Hindlimb muscle (tissue), 1 donor: ENCODE data around the gene PSG3. TPM values are rescaled to one million over a fixed set of nuclear protein-coding genes. Genes with fewer than 3 reads are reported as not detected.
"Not testable (repeated sequence)": the region's sequence is repeated elsewhere in the genome, so short reads cannot be mapped to it uniquely, and the experiment has no call there.

Experiments
- DNase-seq: peaks from one replicate; pipeline ENCODE4 v3.0.0-alpha.2; 2013
- polyA plus RNA-seq: library from polyadenylated mRNA; unstranded; fragments of 120-200 nt; gene quantifications from one replicate; pipeline ENCODE4 v1.2.1, GENCODE V29; 2013; ENCODE audit not compliant: insufficient read length

PSG3 gene
- not detected for polyA plus RNA-seq

DNA sequence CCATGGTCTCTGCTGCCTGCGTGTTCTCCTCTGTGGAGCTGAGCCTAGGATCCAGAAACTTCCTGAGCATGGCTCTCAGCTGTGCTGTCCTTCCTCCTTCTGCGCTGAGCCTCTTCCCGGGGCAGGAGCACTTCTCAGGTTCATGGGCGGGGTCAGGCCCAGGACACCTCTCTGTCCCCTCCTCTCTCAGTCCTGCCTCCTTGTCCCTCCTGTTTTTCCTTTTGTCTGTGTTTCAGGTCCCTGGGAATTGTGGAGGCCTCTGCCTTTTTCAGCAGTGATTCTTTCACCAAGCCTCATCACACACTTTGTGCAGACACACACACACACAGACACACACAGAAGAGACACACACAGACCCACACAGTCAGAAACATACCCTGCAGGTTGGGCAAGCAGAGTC, at the start of gene PSG3:
Gene PSG3 (minus strand): TSS at position 101 of the 400 bp plus-strand sequence. CDS start 97 bp downstream, at position 4.
- not testable (repeated sequence) for DNase-seq

DNA sequence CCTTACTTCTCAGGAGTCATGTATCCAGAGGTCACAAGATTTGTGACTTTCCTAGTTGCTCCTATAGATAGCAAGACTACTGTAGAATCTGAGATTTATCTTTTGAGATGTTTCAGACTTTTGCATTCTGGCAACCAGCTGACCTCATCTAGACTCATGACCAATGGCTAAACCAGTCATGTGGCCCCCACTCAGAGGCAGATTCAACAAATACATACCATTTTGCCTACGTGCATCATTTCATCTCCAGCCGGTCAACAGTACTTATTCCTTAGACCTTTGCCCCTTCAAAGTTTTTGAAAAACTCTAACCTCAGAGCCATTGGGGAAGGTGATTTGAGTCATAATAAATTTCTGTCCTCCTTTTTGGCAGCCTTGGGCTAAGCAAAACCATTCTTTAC, 48.5 kb upstream of the PSG3 start:
- not testable (repeated sequence) for DNase-seq

DNA sequence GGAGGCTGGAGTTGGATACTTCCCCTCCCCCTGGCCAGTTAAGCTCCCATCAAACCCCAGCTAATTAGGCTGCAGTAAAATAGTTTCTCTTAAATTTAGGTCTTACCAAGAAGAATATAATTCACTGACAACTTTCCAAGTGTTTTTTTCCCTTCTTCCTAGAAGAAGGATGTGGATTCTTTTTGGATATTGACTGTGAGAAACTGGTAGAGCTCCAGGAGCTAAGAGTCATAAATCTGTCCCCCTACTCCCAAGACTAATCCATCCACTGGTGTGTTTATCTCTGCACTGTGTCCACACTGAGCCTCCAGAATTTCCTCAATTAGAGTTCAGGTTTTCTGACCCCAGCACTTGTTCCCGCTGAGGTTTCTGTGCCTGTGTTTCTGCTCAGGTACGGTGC, 47.5 kb upstream of the PSG3 start:
- DNase-seq = not testable (repeated sequence)

DNA sequence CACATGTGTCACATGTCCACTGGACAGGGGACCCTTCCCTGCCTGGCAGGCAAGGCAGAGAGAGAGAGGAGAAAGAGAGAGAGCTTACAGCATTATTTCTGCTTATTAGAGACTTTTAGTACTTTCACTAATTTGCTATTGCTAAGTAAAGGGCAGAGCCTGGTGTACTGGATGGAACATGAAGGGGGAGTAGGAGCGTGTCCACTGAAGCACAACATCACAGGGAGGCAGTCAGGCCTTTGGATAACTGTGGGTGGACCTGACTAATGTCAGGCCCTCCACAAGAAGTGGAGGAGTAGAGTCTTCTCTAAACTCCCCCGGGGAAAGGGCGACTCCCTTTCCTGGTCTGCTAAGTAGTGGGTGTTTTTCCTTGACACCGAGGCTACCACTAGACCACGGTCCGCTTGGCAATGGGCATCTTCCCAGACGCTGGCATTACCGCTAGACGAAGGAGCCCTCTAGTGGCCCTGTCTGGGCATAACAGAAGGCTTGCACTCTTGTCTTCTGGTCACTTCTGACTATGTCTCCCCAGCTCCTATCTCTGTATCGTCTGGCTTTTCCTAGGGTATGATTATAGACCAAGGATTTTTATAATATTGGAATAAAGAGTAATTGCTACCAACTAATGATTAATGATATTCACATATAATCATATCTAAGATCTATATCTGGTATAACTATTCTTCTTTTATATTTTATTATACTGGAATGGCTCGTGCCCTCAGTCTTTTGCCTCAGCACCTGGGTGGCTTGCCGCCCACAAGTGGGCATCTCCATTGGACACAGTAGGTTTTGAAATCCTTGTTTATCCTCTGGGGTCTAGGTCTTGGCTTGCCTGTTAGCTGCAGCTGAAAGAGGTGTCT, 36.7 kb upstream of the PSG3 start:
- peak; percentile 3 for DNase-seq

DNA sequence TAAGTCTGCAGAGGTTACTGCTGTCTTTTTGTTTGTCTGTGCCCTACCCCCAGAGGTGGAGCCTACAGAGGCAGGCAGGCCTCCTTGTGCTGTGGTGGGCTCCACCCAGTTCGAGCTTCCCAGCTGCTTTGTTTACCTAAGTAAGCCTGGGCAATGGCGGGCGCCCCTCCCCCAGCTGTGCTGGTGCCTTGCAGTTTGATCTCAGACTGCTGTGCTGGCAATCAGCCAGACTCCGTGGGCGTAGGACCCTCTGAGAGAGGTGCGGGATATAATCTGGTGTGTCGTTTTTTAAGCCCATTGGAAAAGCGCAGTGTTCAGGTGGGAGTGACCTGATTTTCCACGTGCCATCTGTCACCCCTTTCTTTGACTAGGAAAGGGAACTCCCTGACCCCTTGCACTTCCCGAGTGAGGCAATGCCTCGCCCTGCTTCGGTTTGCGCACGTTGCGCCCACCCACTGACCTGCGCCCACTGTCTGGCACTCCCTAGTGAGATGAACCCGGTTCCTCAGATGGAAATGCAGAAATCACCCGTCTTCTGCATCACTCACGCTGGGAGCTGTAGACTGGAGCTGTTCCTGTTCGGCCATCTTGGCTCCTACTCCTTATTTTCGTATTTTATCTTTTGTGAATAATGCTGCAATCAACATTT, 34.4 kb upstream of the PSG3 start:
- DNase-seq = not testable (repeated sequence)

DNA sequence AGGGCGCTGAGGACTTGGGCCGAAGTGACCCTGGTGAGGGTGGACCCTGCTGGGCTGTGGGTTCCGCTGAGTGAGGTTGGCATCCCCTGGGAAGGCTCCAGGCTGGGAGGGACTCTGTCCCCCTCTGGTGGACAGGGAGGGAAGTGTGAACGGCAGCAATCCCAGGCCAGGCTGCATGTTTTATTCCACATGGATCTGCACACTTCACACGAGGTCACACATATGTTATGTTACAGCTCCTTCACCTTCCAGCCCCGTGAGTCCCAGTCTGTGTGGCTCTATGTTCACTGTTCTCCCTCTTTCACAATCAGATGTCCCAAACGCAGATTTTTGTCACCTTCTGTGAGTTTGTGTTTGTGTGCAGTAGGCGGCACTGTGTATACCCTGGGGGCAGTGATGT, 27.0 kb upstream of the PSG3 start:
- not testable (repeated sequence) for DNase-seq

DNA sequence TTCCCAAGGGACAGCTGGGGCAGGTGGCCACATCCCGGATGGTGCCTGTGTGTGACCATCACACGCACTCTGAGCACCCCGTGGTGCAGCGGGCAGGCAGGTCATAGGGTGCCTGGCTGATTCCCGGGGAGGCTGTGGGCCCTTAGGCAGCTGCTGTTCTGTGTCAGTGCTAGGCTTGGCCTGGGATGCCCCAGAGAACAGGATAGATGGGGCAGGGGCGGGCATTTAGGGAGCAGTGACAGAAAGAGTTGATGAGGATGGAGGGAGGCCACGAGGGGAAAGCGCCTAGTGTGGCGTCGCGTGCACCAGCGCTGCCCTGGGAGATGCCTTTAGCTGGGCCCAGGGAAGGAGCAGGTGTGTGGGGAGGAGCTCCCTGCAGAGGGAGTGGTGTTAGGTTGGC, 26.6 kb upstream of the PSG3 start:
- not testable (repeated sequence) for DNase-seq

DNA sequence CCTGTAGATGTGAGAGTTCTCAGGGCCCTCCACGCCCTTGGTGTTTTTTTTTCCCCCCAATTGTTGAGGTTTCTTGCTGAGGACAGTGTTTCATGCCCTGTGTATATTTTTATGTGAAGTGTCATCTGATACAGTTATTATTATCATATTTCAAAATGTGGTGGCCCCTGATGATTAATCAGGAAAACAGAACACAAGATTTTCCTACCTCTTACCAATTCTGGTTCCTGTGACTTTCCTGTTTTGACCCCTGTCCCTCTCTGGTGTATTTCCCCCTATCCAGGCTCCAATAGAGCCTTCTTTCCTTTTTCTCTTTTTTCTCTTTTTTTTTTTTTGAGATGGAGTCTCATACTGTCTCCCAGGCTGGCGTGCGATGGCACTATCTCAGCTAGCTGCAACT, 24.6 kb upstream of the PSG3 start:
- no peak for DNase-seq

DNA sequence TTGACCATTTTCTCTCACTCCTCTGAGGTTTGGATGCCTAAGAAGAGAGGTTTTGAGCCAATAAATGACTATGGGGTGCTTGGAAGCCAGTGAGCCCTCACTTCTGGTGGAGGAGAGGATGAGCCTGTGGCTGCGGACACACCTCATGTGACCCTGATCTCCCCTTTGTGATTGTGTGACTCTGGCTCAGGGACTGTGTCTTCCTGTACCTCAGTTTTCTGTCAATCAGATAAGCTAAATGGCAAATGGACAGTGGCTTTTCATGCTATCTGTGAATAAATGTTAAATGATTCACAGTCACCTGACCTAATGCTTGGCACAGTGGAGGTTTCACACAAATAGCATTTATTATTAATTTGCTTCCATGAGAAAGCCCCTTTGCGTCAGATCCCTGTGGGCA, 22.5 kb upstream of the PSG3 start:
- no peak for DNase-seq

DNA sequence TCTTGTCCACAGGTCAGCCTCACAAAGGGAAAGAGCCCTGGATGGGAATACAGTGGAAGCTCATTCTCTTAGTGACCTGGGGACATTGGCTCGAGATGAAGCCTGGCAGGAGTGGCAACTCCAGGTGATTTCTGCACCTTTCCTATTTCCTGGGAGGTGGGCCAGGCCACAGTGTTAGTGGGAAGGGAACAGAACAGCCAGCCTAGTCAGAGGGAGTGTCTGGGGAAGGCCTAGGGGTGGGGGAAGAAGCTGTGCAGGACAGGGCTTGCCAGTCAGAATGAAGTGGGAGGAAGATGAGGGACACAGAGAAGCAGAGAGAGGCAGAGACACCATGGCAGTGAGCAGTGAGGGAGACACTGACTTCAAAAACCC, 21.6 kb upstream of the PSG3 start:
- not testable (repeated sequence) for DNase-seq

DNA sequence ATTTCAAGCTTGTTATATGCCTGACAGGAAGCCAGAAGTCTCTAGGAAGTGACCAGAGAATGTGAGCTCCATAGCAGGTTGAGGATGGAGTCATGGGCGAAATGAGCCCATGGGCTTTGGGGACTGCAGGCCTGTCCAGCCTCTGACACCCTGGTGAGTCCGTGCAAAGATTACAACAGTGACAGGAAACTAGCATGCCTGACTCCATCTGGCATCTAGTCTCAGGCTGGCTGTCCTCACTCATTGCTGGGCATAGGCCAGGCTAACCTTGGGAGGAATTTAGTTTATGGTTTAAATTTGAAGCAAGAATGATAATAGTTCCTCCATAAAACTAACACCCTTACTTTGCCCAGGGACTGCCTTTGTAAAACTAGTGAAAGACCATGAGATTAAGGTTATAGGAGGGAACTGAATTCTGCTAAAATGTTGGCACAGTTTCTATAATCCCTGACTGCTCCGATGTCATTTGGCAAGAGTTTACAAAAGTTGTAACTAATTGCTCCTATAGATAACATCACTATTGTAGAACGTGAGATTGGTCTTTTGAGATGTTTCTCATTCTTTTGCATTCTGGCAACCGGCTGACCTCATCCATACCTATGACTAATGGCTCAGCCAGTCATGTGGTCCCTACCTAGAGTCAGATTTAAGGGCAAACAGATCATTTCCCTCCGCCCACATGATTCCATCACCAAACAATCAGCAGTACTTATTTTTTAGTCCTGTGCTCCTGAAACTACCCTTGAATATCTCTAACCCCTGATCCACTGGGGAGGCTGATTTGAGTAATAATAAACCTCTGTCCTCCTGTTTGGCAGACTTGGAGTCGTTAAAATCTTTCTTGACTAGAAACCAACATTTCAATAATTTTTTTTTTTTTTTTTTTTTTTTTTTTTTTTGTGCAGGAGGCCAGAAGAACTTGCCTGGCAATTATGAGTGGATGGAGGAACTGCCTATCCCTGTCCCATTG, 21.0 kb upstream of the PSG3 start:
- not testable (repeated sequence) for DNase-seq

DNA sequence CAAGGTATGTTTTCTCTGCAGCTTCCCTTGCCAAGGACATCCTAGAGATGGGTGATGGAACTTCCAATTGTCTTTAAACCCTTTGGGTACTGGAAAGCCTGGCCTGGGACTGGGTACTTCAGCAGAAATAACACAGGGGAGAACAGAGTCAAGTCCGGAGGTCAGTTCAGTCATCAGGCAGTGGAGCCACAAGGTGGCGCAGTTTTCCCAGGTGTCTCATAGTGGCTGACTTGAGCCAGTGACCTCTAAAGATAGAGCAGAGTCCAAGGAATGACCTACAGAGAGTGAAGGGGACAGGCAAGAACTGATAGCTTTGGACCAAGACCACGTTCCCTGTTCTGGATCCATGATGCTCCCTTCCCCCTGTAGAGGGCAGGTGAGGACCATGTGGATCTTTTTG, 18.4 kb upstream of the PSG3 start:
- DNase-seq = not testable (repeated sequence)

DNA sequence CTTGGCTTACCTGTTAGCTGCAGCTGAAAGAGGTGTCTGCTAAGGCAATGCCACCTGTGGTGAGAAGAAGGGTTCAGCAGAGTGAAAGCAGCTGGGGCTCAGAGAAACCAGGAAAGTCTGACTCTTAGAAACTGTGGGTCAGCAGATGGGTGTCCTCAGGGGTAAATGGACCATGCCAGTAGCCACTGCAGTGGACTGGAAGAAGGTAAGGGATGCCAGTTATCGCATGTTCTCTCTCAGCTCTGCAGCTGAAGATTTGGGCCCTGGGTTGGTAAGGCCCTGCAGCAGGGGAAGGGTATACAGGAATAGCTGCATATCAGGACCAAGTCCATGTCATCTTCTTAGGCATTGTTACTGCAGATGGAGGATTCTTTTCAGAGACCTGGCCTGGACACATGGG, 12.0 kb upstream of the PSG3 start:
- DNase-seq = not testable (repeated sequence)

DNA sequence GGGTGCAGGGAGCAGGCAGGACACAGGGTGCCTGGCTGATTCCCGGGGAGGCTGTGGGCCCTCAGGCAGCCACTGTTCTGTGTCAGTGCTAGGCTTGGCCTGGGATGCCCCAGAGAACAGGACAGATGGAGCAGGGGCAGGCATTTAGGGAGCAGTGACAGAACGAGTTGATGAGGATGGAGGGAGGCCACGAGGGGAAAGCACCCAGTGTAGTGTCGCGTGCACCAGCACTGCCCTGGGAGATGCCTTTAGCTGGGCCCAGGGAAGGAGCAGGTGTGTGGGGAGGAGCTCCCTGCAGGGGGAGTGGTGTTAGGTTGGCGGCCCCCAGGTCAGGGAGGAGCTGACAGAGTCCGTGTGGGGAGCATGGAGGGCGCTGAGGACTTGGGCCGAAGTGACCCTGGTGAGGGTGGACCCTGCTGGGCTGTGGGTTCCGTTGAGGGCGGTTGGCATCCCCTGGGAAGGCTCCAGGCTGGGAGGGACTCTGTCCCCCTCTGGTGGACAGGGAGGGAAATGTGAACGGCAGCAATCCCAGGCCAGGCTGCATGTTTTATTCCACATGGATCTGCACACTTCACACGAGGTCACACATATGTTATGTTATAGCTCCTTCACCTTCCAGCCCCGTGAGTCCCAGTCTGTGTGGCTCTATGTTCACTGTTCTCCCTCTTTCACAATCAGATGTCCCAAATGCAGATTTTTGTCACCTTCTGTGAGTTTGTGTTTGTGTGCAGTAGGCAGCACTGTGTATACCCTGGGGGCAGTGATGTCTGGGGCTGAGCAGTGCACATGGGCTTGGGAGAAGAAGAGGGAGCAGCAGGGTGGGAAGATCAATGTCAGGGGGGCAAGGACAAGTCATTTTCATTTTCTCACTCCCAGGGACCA, 1.7 kb upstream of the PSG3 start:
- DNase-seq = not testable (repeated sequence)

DNA sequence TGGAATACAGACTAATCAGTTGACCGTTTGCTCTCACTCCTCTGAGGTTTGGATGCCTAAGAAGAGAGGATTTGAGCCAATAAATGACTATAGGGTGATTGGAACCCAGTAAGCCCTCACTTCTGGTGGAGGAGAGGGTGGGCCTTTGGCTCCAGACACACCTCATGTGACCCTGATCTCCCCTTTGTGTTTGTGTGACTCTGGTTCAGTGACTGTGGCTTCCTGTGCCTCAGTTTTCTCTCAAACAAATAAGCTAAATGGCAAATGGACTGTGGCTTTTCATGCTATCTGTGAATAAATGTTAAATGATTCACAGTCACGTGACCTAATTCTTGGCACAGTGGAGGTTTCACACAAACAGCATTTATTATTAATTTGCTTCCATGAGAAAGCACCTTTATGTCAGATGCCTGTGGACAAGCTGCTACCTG, 2.7 kb downstream of the PSG3 start:
- not testable (repeated sequence) for DNase-seq

DNA sequence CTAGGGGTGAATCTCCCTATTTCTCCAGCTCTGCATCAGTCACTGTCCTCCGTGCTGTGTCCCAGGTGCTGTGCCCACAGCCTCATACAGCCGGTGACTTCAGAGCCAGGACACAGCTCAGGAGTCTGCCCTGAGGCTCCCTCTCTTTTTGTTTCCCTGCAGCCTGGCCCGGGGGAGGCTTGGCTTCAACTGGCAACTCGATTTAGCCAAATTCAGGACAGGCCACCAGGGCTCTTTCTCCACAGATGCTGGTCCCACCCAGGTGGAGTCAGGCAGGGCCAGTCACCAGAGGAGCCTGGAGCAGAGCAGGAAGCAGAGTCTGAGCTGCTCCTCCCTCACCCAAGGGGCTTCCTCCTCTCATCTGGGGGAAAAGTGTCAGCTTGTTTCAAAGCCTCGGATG, 11.9 kb downstream of the PSG3 start:
- not testable (repeated sequence) for DNase-seq

DNA sequence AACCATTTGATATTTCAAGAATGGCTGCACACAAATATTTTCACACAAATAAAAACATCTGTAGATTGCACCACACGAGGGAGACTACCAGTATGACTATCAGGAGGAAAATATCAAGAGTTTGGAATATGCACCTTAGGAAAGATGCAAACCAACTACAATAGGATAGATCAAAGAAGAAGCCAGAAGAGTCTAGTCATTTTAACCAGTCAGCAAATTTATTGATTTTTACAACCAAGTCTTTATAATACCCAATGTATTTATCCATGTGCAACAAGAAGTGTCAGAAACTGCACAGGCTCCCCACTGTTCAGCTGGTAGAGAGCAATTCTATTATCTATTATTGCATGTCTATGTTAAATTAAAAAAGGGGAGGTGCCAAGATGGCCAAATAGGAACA, 26.3 kb downstream of the PSG3 start:
- not testable (repeated sequence) for DNase-seq

DNA sequence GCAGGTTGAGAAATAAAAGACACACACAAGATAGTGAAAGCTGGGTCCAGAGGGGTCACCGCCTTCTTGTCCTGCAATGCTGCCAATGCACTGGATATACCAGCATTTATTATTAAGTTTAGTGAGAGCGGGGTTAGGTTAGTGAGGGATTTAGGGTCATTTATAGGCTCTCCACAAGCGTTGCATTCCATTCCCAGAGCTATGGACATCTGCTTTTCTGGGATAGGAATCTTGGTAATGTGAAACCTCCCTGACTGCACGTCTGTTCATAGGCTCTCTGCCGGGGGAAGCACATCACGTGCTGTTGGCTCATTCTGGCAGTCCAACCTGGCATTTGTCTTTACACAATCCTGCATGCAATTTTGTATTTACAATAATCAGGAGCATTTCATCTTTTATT, 27.5 kb downstream of the PSG3 start:
- not testable (repeated sequence) for DNase-seq

DNA sequence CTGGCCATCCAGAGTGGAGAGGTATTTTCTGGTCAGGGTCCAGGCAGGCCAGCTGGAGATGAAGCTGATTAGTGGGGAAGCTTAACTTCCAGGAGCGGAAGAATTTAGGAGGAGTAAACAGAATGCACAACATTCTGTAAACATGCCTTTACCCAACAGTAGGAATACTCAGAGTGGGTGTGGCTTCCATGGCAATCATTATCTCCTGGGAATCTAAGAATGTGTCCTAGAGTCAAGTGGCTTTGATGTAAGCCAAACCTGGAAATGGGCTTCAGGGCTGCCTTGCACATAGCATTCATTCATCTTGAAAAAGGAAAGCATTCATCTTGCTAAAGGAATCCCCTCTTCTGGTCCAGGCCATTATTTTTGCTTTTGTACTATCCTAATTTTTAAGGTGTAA, 29.3 kb downstream of the PSG3 start:
- not testable (repeated sequence) for DNase-seq

DNA sequence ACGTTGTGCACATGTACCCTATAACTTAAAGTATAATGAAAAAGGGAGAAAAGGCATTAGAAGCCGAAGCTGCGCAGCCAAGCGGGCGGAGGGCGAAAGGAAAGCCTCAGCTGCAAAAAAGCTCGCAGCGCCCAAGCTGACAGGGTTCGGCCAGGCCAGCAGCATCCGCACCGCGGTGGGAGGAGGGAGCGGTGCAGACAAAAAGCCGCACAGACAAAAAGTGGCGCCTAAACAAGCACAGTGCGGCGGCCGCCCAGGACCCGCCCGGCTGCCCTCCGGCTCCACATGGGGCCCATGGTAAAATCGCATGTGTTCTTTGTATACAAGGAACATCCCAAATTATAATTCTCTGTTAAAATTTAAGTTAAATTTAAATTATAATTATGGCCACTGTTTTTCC, 42.4 kb downstream of the PSG3 start:
- no peak for DNase-seq

DNA sequence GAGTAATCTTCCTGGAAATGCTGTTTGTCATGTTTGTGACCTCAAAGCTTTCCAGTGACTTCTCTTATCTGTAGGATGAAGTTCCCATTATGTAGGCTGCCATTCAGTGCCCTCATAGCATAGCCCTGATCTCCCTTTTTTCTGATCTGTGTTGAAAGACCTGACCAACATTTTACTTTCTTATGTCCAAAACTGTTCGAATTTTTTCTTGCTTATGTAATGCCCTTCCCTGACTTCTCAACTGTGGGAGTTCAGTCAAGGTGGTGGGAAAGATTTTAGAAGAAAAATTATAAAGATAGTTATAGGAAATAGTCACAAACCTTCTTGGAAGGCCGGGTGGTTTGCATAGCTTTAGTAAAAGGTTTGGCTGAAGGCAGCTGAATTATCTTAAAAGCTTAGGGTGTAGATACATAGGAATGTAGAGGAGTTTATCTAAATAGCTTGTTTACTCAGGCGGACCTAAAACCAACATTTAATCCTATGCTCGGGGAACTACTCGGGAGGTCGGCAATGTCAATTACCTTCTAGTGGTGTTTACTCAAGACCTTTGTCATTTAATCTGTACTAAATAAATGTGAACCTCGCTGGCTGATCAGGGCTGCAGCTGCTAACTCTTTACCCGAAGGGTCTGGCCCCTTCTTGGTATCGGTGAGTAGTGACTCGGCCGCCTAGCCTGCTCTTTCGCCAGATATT, 44.3 kb downstream of the PSG3 start:
- no peak for DNase-seq
